ENCODE measurements around the gene RXRA.

DNA sequence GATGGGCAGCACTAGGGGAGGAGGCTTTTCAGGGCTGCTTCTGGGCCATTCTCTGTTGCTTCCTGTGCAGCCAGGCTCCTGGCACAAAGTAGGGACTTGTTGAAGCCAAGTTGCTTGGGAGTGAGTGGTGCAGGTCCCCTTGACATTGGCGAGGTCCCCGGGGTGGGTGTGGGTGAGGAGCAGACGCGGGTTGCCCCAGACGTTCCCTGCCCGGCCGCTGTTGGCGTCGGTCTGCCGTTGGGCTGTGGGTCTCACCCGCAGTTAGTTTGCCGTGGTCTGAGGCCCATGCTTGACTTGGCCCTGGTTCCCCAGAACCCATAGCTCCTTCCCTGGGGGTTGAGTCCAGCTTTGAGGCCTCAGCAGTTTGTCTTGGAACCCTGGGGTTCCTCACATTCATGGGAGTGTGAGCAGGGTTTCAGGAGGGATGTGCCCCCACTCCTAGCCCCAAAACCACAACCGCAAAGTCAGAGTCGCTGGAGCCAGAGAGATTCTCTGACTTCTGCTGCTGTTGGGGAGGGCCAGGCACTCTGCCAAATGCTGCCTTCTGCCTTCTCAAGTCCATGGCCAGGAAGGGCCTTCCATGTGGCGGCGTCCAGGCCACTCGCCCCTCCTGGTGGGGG lies 77.5 kb downstream of the RXRA start:
- TF ChIP-seq, protein P1, sequence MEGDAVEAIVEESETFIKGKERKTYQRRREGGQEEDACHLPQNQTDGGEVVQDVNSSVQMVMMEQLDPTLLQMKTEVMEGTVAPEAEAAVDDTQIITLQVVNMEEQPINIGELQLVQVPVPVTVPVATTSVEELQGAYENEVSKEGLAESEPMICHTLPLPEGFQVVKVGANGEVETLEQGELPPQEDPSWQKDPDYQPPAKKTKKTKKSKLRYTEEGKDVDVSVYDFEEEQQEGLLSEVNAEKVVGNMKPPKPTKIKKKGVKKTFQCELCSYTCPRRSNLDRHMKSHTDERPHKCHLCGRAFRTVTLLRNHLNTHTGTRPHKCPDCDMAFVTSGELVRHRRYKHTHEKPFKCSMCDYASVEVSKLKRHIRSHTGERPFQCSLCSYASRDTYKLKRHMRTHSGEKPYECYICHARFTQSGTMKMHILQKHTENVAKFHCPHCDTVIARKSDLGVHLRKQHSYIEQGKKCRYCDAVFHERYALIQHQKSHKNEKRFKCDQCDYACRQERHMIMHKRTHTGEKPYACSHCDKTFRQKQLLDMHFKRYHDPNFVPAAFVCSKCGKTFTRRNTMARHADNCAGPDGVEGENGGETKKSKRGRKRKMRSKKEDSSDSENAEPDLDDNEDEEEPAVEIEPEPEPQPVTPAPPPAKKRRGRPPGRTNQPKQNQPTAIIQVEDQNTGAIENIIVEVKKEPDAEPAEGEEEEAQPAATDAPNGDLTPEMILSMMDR (IDR thresholded peaks at IDR 0.05; ENCODE audit: low read length) = no peak
- TF ChIP-seq EZH2 (IDR thresholded peaks at IDR 0.05; ENCODE audit: borderline replicate concordance, low read length) = no peak
